ENCODE data around the gene PCDHA12. TPM values are rescaled to one million over a fixed set of nuclear protein-coding genes. Genes with fewer than 3 reads are reported as not detected.
A peak's percentile ranks its signal among the peaks of the same experiment; 100 is the strongest.
"Not testable (repeated sequence)": the region's sequence is repeated elsewhere in the genome, so short reads cannot be mapped to it uniquely, and the experiment has no call there.

Gene PCDHA12, protein sequence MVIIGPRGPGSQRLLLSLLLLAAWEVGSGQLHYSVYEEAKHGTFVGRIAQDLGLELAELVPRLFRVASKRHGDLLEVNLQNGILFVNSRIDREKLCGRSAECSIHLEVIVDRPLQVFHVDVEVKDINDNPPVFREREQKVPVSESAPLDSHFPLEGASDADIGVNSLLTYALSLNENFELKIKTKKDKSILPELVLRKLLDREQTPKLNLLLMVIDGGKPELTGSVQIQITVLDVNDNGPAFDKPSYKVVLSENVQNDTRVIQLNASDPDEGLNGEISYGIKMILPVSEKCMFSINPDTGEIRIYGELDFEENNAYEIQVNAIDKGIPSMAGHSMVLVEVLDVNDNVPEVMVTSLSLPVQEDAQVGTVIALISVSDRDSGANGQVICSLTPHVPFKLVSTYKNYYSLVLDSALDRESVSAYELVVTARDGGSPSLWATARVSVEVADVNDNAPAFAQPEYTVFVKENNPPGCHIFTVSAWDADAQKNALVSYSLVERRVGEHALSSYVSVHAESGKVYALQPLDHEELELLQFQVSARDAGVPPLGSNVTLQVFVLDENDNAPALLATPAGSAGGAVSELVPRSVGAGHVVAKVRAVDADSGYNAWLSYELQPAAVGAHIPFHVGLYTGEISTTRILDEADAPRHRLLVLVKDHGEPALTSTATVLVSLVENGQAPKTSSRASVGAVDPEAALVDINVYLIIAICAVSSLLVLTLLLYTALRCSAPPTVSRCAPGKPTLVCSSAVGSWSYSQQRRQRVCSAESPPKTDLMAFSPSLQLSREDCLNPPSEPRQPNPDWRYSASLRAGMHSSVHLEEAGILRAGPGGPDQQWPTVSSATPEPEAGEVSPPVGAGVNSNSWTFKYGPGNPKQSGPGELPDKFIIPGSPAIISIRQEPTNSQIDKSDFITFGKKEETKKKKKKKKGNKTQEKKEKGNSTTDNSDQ
- total RNA-seq = 18.7 TPM in 2 replicates
- polyA plus RNA-seq = 7.2 and 7.8 TPM in 2 replicates

DNA sequence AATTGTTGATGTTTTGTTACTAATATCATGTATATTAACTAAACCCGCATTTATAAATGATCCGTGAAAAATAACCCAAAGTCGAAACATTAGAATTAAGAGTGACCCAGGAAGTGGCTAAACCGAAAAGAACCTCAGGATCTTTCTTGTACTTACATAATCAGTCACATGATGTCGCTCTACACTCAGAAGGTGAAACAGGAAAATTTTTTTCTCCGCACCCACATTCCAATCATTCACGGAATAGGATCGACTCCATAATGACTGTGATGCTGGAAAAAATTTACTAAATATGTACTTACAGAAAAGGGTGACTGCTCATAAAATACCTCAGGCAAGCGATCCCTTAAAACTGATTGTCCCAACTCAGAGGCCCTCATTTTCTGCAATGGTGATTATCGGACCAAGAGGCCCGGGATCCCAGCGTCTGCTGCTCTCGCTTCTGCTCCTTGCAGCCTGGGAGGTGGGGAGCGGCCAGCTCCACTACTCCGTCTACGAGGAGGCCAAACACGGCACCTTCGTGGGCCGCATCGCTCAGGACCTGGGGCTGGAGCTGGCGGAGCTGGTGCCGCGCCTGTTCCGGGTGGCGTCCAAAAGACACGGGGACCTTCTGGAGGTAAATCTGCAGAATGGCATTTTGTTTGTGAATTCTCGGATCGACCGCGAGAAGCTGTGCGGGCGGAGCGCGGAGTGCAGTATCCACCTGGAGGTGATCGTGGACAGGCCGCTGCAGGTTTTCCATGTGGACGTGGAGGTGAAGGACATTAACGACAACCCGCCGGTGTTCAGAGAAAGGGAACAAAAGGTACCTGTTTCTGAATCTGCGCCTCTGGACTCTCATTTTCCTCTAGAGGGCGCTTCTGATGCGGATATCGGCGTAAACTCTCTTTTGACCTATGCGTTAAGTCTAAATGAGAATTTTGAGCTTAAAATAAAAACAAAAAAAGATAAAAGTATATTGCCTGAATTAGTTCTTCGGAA is at the start of gene PCDHA12:
PCDHA12 (plus strand) TSS at position 224 of the 981 bp plus-strand sequence; CDS start at position 389, 165 bp downstream.
- Histone ChIP-seq H3K79me2 (peaks cover 24% of the 10 kb centered on the region), H3K4me2 (peak within 1 kb of the TSS; percentile 65), H3K4me3 (peak within 1 kb of the TSS; percentile 63), H3K9me2 (replicated peaks; ENCODE audit: insufficient read depth) (no peaks in the 10 kb centered on the region), H4K20me1 (ENCODE audit: insufficient read depth, poor library complexity, severe bottlenecking) (no peaks in the 10 kb centered on the region), H3K9me3 (ENCODE audit: low read depth) (no peaks in the 10 kb centered on the region), H3K4me1 (ENCODE audit: insufficient read depth) (no peaks in the 10 kb centered on the region), H3K27ac (peak within 1 kb of the TSS; percentile 91), H3K27me3 (no peaks in the 10 kb centered on the region), H2AFZ (peak within 1 kb of the TSS; percentile 69), H3K36me3 (replicated peaks; ENCODE audit: insufficient read depth, low read depth) (no peaks in the 10 kb centered on the region)
- WGBS (ENCODE audit: low lambda C conversion rate, missing lambda C conversion rate) = 22% methylated on average over 47 of the region's 47 CpGs
- TF ChIP-seq EZH2phosphoT487 (IDR thresholded peaks at IDR 0.05; ENCODE audit: low read depth, severe bottlenecking, unreplicated experiment) = no peak
- TF ChIP-seq, protein P1, sequence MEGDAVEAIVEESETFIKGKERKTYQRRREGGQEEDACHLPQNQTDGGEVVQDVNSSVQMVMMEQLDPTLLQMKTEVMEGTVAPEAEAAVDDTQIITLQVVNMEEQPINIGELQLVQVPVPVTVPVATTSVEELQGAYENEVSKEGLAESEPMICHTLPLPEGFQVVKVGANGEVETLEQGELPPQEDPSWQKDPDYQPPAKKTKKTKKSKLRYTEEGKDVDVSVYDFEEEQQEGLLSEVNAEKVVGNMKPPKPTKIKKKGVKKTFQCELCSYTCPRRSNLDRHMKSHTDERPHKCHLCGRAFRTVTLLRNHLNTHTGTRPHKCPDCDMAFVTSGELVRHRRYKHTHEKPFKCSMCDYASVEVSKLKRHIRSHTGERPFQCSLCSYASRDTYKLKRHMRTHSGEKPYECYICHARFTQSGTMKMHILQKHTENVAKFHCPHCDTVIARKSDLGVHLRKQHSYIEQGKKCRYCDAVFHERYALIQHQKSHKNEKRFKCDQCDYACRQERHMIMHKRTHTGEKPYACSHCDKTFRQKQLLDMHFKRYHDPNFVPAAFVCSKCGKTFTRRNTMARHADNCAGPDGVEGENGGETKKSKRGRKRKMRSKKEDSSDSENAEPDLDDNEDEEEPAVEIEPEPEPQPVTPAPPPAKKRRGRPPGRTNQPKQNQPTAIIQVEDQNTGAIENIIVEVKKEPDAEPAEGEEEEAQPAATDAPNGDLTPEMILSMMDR (IDR thresholded peaks at IDR 0.05; ENCODE audit: poor library complexity) = peak; percentile 66
- TF ChIP-seq EZH2 (IDR thresholded peaks at IDR 0.05; ENCODE audit: borderline replicate concordance) = no peak
- DNase-seq (ENCODE audit: low spot score) = peak; percentile 80

DNA sequence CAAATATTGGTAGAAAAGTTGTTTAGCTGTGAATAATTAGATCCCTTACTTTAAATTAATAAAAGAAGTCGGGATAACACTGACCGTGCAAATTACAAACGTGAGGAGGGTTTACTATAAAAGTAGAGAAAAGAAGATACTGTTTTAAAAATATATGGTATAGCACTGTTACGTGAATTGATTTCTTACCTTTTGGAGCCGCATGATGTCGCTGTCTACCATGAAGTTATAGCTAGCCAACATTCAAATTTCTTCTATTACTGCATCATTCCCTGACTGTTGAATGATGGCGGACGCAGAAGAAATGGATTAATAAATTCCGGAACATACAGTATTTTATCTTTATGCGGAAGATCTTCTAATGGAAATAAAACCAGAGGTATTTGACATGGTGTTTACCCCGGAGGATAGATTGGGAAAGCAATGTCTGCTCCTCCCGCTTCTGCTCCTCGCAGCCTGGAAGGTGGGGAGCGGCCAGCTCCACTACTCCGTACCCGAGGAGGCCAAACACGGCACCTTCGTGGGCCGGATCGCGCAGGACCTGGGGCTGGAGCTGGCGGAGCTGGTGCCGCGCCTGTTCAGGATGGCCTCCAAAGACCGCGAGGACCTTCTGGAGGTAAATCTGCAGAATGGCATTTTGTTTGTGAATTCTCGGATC is 47.3 kb upstream of the PCDHA12 start, which contains the start of gene PCDHA6:
PCDHA6 (plus strand) TSS at position 257 of the 658 bp plus-strand sequence; CDS start at position 389, 132 bp downstream.
- no peak within 1 kb of the TSS for H3K4me2 ChIP-seq
- peaks cover 4% of the 10 kb centered on the region for H3K36me3 ChIP-seq (replicated peaks; ENCODE audit: insufficient read depth, low read depth)
- 97% methylated on average over 27 of the region's 27 CpGs for WGBS (ENCODE audit: low lambda C conversion rate, missing lambda C conversion rate)
- H3K4me1 ChIP-seq (ENCODE audit: insufficient read depth) = no peaks in the 10 kb centered on the region
- TF ChIP-seq EZH2 (IDR thresholded peaks at IDR 0.05; ENCODE audit: borderline replicate concordance) (no peak), EZH2phosphoT487 (IDR thresholded peaks at IDR 0.05; ENCODE audit: low read depth, severe bottlenecking, unreplicated experiment) (no peak)
- TF ChIP-seq, protein P1 (IDR thresholded peaks at IDR 0.05; ENCODE audit: poor library complexity) = no peak
- H3K27me3 ChIP-seq = no peaks in the 10 kb centered on the region
- no peaks in the 10 kb centered on the region for H3K9me2 ChIP-seq (replicated peaks; ENCODE audit: insufficient read depth)
- H2AFZ ChIP-seq = no peak within 1 kb of the TSS
- H3K4me3 ChIP-seq = no peak within 1 kb of the TSS
- H3K27ac ChIP-seq = no peak within 1 kb of the TSS
- H4K20me1 ChIP-seq (ENCODE audit: insufficient read depth, poor library complexity, severe bottlenecking) = no peaks in the 10 kb centered on the region
- DNase-seq (ENCODE audit: low spot score) = no peak
- peaks cover 43% of the 10 kb centered on the region for H3K9me3 ChIP-seq (ENCODE audit: low read depth)
- no peaks in the 10 kb centered on the region for H3K79me2 ChIP-seq

DNA sequence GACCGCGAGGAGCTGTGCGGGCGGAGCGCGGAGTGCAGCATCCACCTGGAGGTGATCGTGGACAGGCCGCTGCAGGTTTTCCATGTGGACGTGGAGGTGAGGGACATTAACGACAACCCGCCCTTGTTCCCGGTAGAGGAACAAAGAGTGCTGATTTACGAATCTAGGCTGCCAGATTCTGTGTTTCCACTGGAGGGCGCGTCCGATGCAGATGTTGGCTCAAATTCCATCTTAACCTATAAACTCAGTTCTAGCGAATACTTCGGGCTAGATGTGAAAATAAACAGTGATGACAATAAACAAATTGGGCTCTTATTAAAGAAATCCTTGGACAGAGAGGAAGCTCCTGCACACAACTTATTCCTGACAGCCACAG is 46.8 kb upstream of the PCDHA12 start:
- no peak for DNase-seq (ENCODE audit: low spot score)
- no peaks in the 10 kb centered on the region for H3K4me1 ChIP-seq (ENCODE audit: insufficient read depth)
- no peaks in the 10 kb centered on the region for H3K27me3 ChIP-seq
- peaks cover 5% of the 10 kb centered on the region for H3K36me3 ChIP-seq (replicated peaks; ENCODE audit: insufficient read depth, low read depth)
- H3K4me2 ChIP-seq = no peak overlapping the region
- H3K9me2 ChIP-seq (replicated peaks; ENCODE audit: insufficient read depth) = no peaks in the 10 kb centered on the region
- no peaks in the 10 kb centered on the region for H3K79me2 ChIP-seq
- peaks cover 47% of the 10 kb centered on the region for H3K9me3 ChIP-seq (ENCODE audit: low read depth)
- no peaks in the 10 kb centered on the region for H4K20me1 ChIP-seq (ENCODE audit: insufficient read depth, poor library complexity, severe bottlenecking)
- 95% methylated on average over 18 of the region's 18 CpGs for WGBS (ENCODE audit: low lambda C conversion rate, missing lambda C conversion rate)
- no peak for TF ChIP-seq EZH2phosphoT487 (IDR thresholded peaks at IDR 0.05; ENCODE audit: low read depth, severe bottlenecking, unreplicated experiment)
- TF ChIP-seq EZH2 (IDR thresholded peaks at IDR 0.05; ENCODE audit: borderline replicate concordance) = no peak
- H3K4me3 ChIP-seq = no peak overlapping the region
- no peak overlapping the region for H2AFZ ChIP-seq
- H3K27ac ChIP-seq = no peak overlapping the region

DNA sequence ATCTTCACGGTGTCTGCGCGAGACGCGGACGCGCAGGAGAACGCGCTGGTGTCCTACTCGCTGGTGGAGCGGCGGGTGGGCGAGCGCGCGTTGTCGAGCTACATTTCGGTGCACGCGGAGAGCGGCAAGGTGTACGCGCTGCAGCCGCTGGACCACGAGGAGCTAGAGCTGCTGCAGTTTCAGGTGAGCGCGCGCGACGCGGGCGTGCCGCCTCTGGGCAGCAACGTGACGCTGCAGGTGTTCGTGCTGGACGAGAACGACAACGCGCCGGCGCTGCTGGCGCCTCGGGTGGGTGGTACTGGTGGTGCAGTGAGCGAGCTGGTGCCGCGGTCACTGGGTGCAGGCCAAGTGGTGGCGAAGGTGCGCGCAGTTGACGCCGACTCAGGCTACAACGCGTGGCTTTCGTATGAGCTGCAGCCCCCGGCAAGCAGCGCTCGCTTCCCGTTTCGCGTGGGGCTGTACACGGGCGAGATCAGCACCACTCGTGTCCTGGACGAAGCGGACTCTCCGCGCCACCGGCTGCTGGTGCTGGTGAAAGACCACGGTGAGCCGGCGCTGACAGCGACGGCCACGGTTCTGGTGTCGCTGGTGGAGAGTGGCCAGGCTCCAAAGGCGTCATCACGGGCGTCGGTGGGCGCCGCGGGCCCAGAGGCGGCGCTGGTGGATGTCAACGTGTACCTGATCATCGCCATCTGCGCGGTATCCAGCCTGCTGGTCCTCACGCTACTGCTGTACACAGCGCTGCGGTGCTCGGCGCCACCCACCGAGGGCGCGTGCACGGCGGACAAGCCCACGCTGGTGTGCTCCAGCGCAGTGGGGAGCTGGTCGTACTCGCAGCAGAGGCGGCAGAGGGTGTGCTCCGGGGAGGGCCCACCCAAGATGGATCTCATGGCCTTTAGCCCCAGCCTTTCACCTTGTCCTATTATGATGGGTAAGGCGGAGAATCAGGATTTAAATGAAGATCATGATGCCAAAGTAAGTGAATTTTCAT is 45.3 kb upstream of the PCDHA12 start:
- H3K4me1 ChIP-seq (ENCODE audit: insufficient read depth); H3K9me2 ChIP-seq (replicated peaks; ENCODE audit: insufficient read depth); H3K27me3 ChIP-seq; H3K4me3 ChIP-seq; H4K20me1 ChIP-seq (ENCODE audit: insufficient read depth, poor library complexity, severe bottlenecking); H3K36me3 ChIP-seq (replicated peaks; ENCODE audit: insufficient read depth, low read depth); H3K79me2 ChIP-seq; H3K4me2 ChIP-seq; DNase-seq (ENCODE audit: low spot score); H3K27ac ChIP-seq; H2AFZ ChIP-seq: not testable (repeated sequence)
- H3K9me3 ChIP-seq (ENCODE audit: low read depth) = peaks cover 47% of the 10 kb centered on the region
- WGBS (ENCODE audit: low lambda C conversion rate, missing lambda C conversion rate) = over 99% methylated on average over 91 of the region's 106 CpGs
